Activated CD8-positive, alpha-beta memory T cell treated with anti-CD3 and anti-CD28 coated beads for 36 hours (primary cell): ENCODE measurements around the gene P3H2. TPM values are rescaled to one million over a fixed set of nuclear protein-coding genes. Genes with fewer than 3 reads are reported as not detected.

ENCODE experiments used
- CTCF ChIA-PET: fragments of 350-600 bp; sonication (Branson Sonifier 250); formaldehyde crosslinking; loops from one replicate; lab custom pipeline; 2021; ENCODE audit warnings: antibody characterized with exemption; lab: Charles Lee
- POLR2A ChIA-PET: fragments of 350-600 bp; sonication (Branson Sonifier 250); formaldehyde crosslinking; loops from one replicate; lab custom pipeline; 2021; ENCODE audit warnings: antibody characterized with exemption; lab: Charles Lee
- total RNA-seq, 2 experiments: library from RNA; stranded (reverse); gene quantifications; one replicate each; pipeline ENCODE4 v1.2.3, GENCODE V29; 2021

The P3H2 gene
- total RNA-seq, 2 experiments from 2014 or later, result not detected

GRCh38 chr3:190003068-190003467 lies 117.6 kb downstream of the P3H2 start:
- ChIA-PET POLR2A (no interaction called here), CTCF (no interaction called here)

- CTCF ChIA-PET, result no interaction called here
Observed at GRCh38 chr3:190001426-190001825, 119.3 kb downstream of the P3H2 start.

GRCh38 chr3:190000861-190001196 lies 119.9 kb downstream of the P3H2 start:
- POLR2A ChIA-PET, result no interaction called here

More at GRCh38 chr3:190001426-190001825, 119.3 kb downstream of the P3H2 start:
- POLR2A ChIA-PET, result no interaction called here

GRCh38 chr3:190000187-190000860 lies 120.4 kb downstream of the P3H2 start:
- CTCF ChIA-PET, result no interaction called here
- POLR2A ChIA-PET, result no interaction called here

More at GRCh38 chr3:190000861-190001196, 119.9 kb downstream of the P3H2 start:
- CTCF ChIA-PET, result no interaction called here

GRCh38 chr3:189999718-190000117 lies 121.0 kb downstream of the P3H2 start:
- POLR2A ChIA-PET, result no interaction called here
- CTCF ChIA-PET, result no interaction called here

GRCh38 chr3:189995129-189995528 lies 125.6 kb downstream of the P3H2 start:
- ChIA-PET CTCF (no interaction called here), POLR2A (no interaction called here)

GRCh38 chr3:189990826-189991225 lies 129.9 kb downstream of the P3H2 start:
- ChIA-PET POLR2A (no interaction called here), CTCF (no interaction called here)

GRCh38 chr3:189988854-189989253 lies 131.8 kb downstream of the P3H2 start:
- ChIA-PET POLR2A (no interaction called here), CTCF (no interaction called here)

GRCh38 chr3:189988322-189988721 lies 132.4 kb downstream of the P3H2 start:
- ChIA-PET POLR2A (no interaction called here), CTCF (no interaction called here)

- POLR2A ChIA-PET, result interaction anchor here (0.6 kb wide), 1 partner anchor 232 kb away, joined by 3 read pairs; no protein-coding TSS in a partner anchor
- CTCF ChIA-PET, result no interaction called here
Observed at GRCh38 chr3:189985948-189986347, 134.7 kb downstream of the P3H2 start.

GRCh38 chr3:189983612-189984011 lies 137.1 kb downstream of the P3H2 start:
- CTCF ChIA-PET, result no interaction called here
- POLR2A ChIA-PET, result no interaction called here

GRCh38 chr3:189982321-189982945 lies 138.3 kb downstream of the P3H2 start:
- ChIA-PET CTCF (no interaction called here), POLR2A (no interaction called here)

- ChIA-PET CTCF (no interaction called here), POLR2A (no interaction called here)
Observed at GRCh38 chr3:189981668-189982067, 139.0 kb downstream of the P3H2 start.

- ChIA-PET POLR2A (no interaction called here), CTCF (interaction anchor here (0.5 kb wide), 1 partner anchor 204 kb away, joined by 3 read pairs; no protein-coding TSS in a partner anchor)
Observed at GRCh38 chr3:189978753-189979152, 141.9 kb downstream of the P3H2 start.

GRCh38 chr3:189977174-189977573 lies 143.5 kb downstream of the P3H2 start:
- CTCF ChIA-PET, result no interaction called here

GRCh38 chr3:189975391-189975990 lies 145.2 kb downstream of the P3H2 start:
- CTCF ChIA-PET, result no interaction called here
- POLR2A ChIA-PET, result no interaction called here

More at GRCh38 chr3:189977174-189977573, 143.5 kb downstream of the P3H2 start:
- POLR2A ChIA-PET, result no interaction called here

GRCh38 chr3:189974359-189974758 lies 146.3 kb downstream of the P3H2 start:
- CTCF ChIA-PET, result no interaction called here

GRCh38 chr3:189967254-189967865 lies 153.3 kb downstream of the P3H2 start:
- ChIA-PET CTCF (interaction anchor here (1.1 kb wide), 1 partner anchor 455 kb away, joined by 3 read pairs; no protein-coding TSS in a partner anchor), POLR2A (no interaction called here)

More at GRCh38 chr3:189974359-189974758, 146.3 kb downstream of the P3H2 start:
- POLR2A ChIA-PET, result no interaction called here

- ChIA-PET POLR2A (no interaction called here), CTCF (interaction anchor here (1.1 kb wide), 1 partner anchor 456 kb away, joined by 3 read pairs; no protein-coding TSS in a partner anchor)
Observed at GRCh38 chr3:189966843-189967242, 153.9 kb downstream of the P3H2 start.
